HG03025 (cell line): ENCODE data around the gene VPS13D.
"Not testable (repeated sequence)": the region's sequence is repeated elsewhere in the genome, so short reads cannot be mapped to it uniquely, and the experiment has no call there.

Source experiments
- ATAC-seq: cut with Tn5 transposase; IDR thresholded peaks from one replicate; pipeline ENCODE4 v1.9.1; 2021; ENCODE audit warnings: mild to moderate bottlenecking, moderate library complexity; ENCODE audit not compliant: unreplicated experiment, low FRiP score

VPS13D gene

GRCh38 chr1:12439073-12439472, 209.2 kb downstream of the VPS13D start:
- ATAC-seq, result no peak

- ATAC-seq, result no peak
Measured at GRCh38 chr1:12441414-12442105, 211.7 kb downstream of the VPS13D start.

- no peak for ATAC-seq
Measured at GRCh38 chr1:12442217-12442616, 212.4 kb downstream of the VPS13D start.

- ATAC-seq, result no peak
Measured at GRCh38 chr1:12443151-12443550, 213.3 kb downstream of the VPS13D start.

- no peak for ATAC-seq
Measured at GRCh38 chr1:12444329-12444841, 214.6 kb downstream of the VPS13D start.

- no peak for ATAC-seq
Measured at GRCh38 chr1:12445257-12445656, 215.4 kb downstream of the VPS13D start.

- ATAC-seq, result no peak
Measured at GRCh38 chr1:12446593-12446992, 216.8 kb downstream of the VPS13D start.

GRCh38 chr1:12447307-12447706, 217.5 kb downstream of the VPS13D start:
- no peak for ATAC-seq

- no peak for ATAC-seq
Measured at GRCh38 chr1:12447849-12448312, 218.1 kb downstream of the VPS13D start.

- no peak for ATAC-seq
Measured at GRCh38 chr1:12448746-12449177, 218.9 kb downstream of the VPS13D start.

GRCh38 chr1:12450090-12450755, 220.4 kb downstream of the VPS13D start:
- no peak for ATAC-seq

GRCh38 chr1:12450756-12451559, 221.1 kb downstream of the VPS13D start:
- no peak for ATAC-seq

- no peak for ATAC-seq
Measured at GRCh38 chr1:12451560-12451900, 221.7 kb downstream of the VPS13D start.

GRCh38 chr1:12452262-12452661, 222.4 kb downstream of the VPS13D start:
- ATAC-seq, result no peak

- no peak for ATAC-seq
Measured at GRCh38 chr1:12453400-12454343, 223.8 kb downstream of the VPS13D start.

GRCh38 chr1:12454406-12455391, 224.9 kb downstream of the VPS13D start:
- ATAC-seq, result no peak

GRCh38 chr1:12456081-12456480, 226.3 kb downstream of the VPS13D start:
- not testable (repeated sequence) for ATAC-seq

GRCh38 chr1:12456979-12457378, 227.1 kb downstream of the VPS13D start:
- ATAC-seq, result no peak

- no peak for ATAC-seq
Measured at GRCh38 chr1:12457771-12458170, 227.9 kb downstream of the VPS13D start.
